Loucy (cell line): ENCODE measurements around the gene HID1.

Source experiments
- H2AFZ ChIP-seq: fragments of 200-600 bp; sonication (generic); 2 replicates; pipeline ENCODE4 v1.6.0; 2016; ENCODE audit warnings: antibody characterized with exemption, mild to moderate bottlenecking, low read length, moderate library complexity
- H3F3A ChIP-seq: fragments of 200-600 bp; 2 replicates; pipeline ENCODE4 v1.6.0; 2016; ENCODE audit warnings: antibody characterized with exemption, low read depth, mild to moderate bottlenecking
- H3K27me3 ChIP-seq: fragments of 200-600 bp; sonication (generic); 2 replicates; pipeline ENCODE4 v1.6.1; 2014; ENCODE audit warnings: low read length, mild to moderate bottlenecking; ENCODE audit not compliant: insufficient read depth, poor library complexity, severe bottlenecking
- H3K36me3 ChIP-seq: fragments of 200-600 bp; sonication (generic); 2 replicates; pipeline ENCODE4 v1.6.1; 2016; ENCODE audit warnings: low read length; ENCODE audit not compliant: insufficient read depth
- H3K4me1 ChIP-seq: fragments of 200-600 bp; sonication (generic); 2 replicates; pipeline ENCODE4 v1.5.1; 2014; ENCODE audit warnings: low read length, mild to moderate bottlenecking; ENCODE audit not compliant: insufficient read depth, poor library complexity, severe bottlenecking
- H3K4me2 ChIP-seq: fragments of 200-600 bp; sonication (generic); 2 replicates; pipeline ENCODE4 v1.6.0; 2014; ENCODE audit warnings: antibody characterized with exemption, low read length, low read depth, mild to moderate bottlenecking; ENCODE audit not compliant: poor library complexity, severe bottlenecking
- H3K4me3 ChIP-seq: fragments of 200-600 bp; sonication (generic); 2 replicates; pipeline ENCODE4 v1.5.1; 2014; ENCODE audit warnings: low read length, mild to moderate bottlenecking, mixed read lengths; ENCODE audit not compliant: poor library complexity, severe bottlenecking
- H3K79me2 ChIP-seq: fragments of 200-600 bp; sonication (generic); 2 replicates; pipeline ENCODE4 v1.6.1; 2014; ENCODE audit warnings: low read length; ENCODE audit not compliant: insufficient read depth
- H3K9ac ChIP-seq: fragments of 200-600 bp; sonication (generic); 2 replicates; pipeline ENCODE4 v1.6.0; 2014; ENCODE audit warnings: mild to moderate bottlenecking, low read depth, low read length, moderate library complexity; ENCODE audit not compliant: poor library complexity, severe bottlenecking
- H3K9me2 ChIP-seq: fragments of 200-600 bp; sonication (generic); replicated peaks from 2 replicates; pipeline ENCODE4 v1.6.1; 2016; ENCODE audit warnings: low read depth, low read length, mixed read lengths
- H3K9me3 ChIP-seq: fragments of 200-600 bp; sonication (generic); 2 replicates; pipeline ENCODE4 v1.6.1; 2014; ENCODE audit warnings: mild to moderate bottlenecking, antibody characterized with exemption, low read length, low read depth; ENCODE audit not compliant: insufficient read depth
- H4K20me1 ChIP-seq: fragments of 200-600 bp; sonication (generic); 2 replicates; pipeline ENCODE4 v1.6.0; 2014; ENCODE audit warnings: antibody characterized with exemption, low read length, mild to moderate bottlenecking; ENCODE audit not compliant: insufficient read depth, poor library complexity, severe bottlenecking
- EZH2phosphoT487 ChIP-seq: fragments of 200-600 bp; IDR thresholded peaks from 2 replicates; pipeline ENCODE4 v1.6.1; 2018; ENCODE audit warnings: antibody characterized with exemption, mild to moderate bottlenecking, moderate library complexity, borderline replicate concordance
- TF ChIP-seq, protein P1 (sequence below): fragments of 200-600 bp; sonication (generic); conservative IDR thresholded peaks from 2 replicates; pipeline ENCODE4 v1.5.1; 2014; ENCODE audit warnings: mild to moderate bottlenecking, antibody characterized with exemption, low read length

HID1 gene

DNA sequence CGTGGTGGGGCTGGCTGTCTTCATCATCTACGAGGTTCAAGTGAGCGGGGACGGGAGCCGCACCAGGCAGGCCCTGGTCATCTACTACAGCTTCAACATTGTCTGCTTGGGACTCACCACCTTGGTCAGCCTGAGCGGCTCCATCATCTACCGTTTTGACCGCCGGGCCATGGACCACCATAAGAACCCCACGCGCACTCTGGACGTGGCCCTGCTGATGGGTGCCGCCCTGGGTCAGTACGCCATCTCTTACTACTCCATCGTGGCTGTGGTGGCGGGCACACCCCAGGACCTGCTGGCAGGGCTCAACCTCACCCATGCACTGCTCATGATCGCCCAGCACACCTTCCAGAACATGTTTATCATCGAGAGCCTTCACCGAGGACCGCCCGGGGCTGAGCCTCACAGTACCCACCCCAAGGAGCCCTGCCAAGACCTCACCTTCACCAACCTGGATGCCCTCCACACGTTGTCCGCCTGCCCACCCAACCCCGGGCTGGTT, 42.0 kb downstream of the HID1 start:
- Histone ChIP-seq H4K20me1 (no peaks in the 10 kb centered on the region), H3K4me3 (no peak overlapping the region), H3K9me3 (no peaks in the 10 kb centered on the region), H3K9me2 (no peaks in the 10 kb centered on the region), H3K9ac (no peak overlapping the region), H2AFZ (no peak overlapping the region), H3K27me3 (no peaks in the 10 kb centered on the region), H3K4me1 (no peaks in the 10 kb centered on the region), H3K4me2 (no peak overlapping the region), H3K36me3 (no peaks in the 10 kb centered on the region), H3F3A (no peaks in the 10 kb centered on the region), H3K79me2 (no peaks in the 10 kb centered on the region)
- no peak for TF ChIP-seq EZH2phosphoT487
- TF ChIP-seq, protein P1, sequence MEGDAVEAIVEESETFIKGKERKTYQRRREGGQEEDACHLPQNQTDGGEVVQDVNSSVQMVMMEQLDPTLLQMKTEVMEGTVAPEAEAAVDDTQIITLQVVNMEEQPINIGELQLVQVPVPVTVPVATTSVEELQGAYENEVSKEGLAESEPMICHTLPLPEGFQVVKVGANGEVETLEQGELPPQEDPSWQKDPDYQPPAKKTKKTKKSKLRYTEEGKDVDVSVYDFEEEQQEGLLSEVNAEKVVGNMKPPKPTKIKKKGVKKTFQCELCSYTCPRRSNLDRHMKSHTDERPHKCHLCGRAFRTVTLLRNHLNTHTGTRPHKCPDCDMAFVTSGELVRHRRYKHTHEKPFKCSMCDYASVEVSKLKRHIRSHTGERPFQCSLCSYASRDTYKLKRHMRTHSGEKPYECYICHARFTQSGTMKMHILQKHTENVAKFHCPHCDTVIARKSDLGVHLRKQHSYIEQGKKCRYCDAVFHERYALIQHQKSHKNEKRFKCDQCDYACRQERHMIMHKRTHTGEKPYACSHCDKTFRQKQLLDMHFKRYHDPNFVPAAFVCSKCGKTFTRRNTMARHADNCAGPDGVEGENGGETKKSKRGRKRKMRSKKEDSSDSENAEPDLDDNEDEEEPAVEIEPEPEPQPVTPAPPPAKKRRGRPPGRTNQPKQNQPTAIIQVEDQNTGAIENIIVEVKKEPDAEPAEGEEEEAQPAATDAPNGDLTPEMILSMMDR: no peak

DNA sequence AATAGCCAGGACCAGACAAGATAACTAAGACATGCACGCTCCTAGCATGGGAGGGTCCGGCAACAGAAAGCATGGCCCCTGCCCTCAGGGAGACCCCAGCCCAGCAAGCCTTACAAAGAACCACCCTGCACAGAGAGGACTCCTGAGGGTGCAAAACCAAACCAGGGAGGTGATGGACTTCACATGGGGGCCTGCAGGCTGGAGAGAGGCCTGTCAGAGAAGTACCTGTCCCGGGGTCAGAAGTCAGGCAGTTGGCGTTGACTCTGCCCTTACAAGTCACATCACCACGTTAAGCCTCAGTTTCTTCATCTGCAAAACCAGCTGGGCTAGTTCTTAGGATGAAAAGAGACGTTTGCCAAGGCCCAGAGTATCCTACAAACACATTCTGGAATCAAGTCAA, 43.8 kb downstream of the HID1 start:
- H3F3A ChIP-seq: no peaks in the 10 kb centered on the region
- no peaks in the 10 kb centered on the region for H3K36me3 ChIP-seq
- TF ChIP-seq, protein P1: no peak
- no peak for TF ChIP-seq EZH2phosphoT487
- no peak overlapping the region for H3K4me3 ChIP-seq
- no peaks in the 10 kb centered on the region for H4K20me1 ChIP-seq
- H3K9ac ChIP-seq: no peak overlapping the region
- no peaks in the 10 kb centered on the region for H3K27me3 ChIP-seq
- H3K79me2 ChIP-seq: no peaks in the 10 kb centered on the region
- no peaks in the 10 kb centered on the region for H3K4me1 ChIP-seq
- H2AFZ ChIP-seq: no peak overlapping the region
- no peak overlapping the region for H3K4me2 ChIP-seq
- no peaks in the 10 kb centered on the region for H3K9me3 ChIP-seq
- no peaks in the 10 kb centered on the region for H3K9me2 ChIP-seq

DNA sequence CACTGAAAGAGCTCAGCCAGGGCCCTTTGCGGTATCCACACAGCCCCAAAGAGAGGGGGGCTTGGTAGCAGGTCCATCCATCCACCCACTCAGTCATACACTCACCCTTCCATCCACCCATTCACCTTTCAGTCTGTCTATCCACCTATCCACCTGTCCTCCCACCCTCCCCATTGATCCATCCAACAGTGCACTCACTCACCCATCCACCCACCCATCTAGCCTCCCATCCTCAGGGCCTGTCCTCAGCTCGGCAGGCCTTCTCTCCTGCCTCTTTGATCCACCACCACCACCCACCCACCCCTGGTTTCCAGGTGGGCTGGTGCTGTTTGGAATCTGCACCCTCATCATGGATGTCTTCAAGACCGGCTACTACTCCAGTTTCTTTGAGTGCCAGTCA, 47.3 kb downstream of the HID1 start:
- H3K9me2 ChIP-seq: no peaks in the 10 kb centered on the region
- no peaks in the 10 kb centered on the region for H3K4me1 ChIP-seq
- H3K79me2 ChIP-seq: no peaks in the 10 kb centered on the region
- H3F3A ChIP-seq: no peaks in the 10 kb centered on the region
- no peak overlapping the region for H3K4me3 ChIP-seq
- H3K4me2 ChIP-seq: no peak overlapping the region
- no peak for TF ChIP-seq EZH2phosphoT487
- TF ChIP-seq, protein P1: no peak
- H3K9me3 ChIP-seq: no peaks in the 10 kb centered on the region
- H4K20me1 ChIP-seq: no peaks in the 10 kb centered on the region
- H3K9ac ChIP-seq: no peak overlapping the region
- no peaks in the 10 kb centered on the region for H3K36me3 ChIP-seq
- H2AFZ ChIP-seq: no peak overlapping the region
- no peaks in the 10 kb centered on the region for H3K27me3 ChIP-seq
